Measurements from ENCODE around the gene CFHR1. TPM values are rescaled to one million over a fixed set of nuclear protein-coding genes. Genes with fewer than 3 reads are reported as not detected.
"Not testable (repeated sequence)": the region's sequence is repeated elsewhere in the genome, so short reads cannot be mapped to it uniquely, and the experiment has no call there.

Gene CFHR1
- not detected for total RNA-seq

DNA sequence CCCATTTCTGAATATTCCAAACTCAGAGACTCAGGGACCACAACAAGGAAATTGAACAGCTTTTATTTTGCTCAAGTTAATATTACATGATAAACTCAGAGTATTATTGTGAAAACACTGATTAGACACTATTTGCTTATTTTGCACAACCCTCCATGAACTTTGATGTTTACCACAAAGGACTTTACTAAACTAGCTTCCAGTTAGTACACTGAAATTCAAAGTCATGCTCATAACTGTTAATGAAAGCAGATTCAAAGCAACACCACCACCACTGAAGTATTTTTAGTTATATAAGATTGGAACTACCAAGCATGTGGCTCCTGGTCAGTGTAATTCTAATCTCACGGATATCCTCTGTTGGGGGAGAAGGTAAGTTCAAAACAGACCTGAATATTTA is at the start of gene CFHR1:
TSS of gene CFHR1 (plus strand) at position 201 of the 400 bp plus-strand sequence. CDS start at position 315, 114 bp downstream.
- H3K36me3 Mint-ChIP-seq (ENCODE audit: insufficient read depth in 2 of 2); H3K4me1 Mint-ChIP-seq (ENCODE audit: low read depth); DNase-seq: not testable (repeated sequence)

DNA sequence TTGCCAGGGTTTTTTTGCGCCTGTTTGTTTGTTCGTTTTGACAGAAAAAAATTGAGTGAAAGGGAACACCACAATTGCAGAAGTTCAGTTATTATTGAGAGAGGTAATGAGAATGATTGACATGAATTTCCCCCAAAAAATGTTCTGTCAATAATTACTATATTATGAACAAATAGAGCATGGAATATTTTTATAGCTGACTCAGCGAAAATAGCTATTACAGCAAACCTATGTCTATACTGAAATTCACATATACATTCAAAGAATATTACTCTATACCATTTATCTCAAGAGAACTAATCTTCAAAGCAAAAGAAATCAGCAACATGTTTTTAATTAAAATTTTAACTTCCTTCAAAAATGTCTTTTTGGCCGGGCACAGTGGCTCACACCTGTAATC is 49.7 kb upstream of the CFHR1 start:
- ATAC-seq (replicated peaks in 1 of 2); H3K4me3 Mint-ChIP-seq: not testable (repeated sequence)

More for the DNA sequence above, at the start of gene CFHR1:
- H3K27me3 Mint-ChIP-seq (ENCODE audit: low read depth); H3K9me3 Mint-ChIP-seq; ATAC-seq (replicated peaks in 1 of 2); H3K4me3 Mint-ChIP-seq; H3K27ac Mint-ChIP-seq: not testable (repeated sequence)

DNA sequence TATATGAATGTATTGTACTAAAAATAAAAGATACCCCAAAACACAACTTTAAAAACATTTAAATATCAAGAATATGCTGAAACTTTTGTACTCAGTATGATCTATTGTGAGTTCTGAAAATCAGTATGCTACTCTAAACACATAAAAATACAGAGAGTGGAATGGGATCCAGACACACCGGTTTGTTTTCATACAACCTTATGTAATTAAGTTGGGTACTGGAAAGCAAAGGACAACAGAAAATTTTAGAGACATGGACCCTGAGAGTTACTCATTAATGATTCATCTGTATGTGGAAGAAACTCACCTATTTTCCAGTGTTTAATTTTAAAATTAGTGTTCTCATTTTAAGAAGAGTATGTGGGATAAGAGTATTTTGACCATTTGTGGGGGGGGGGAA is 45.8 kb upstream of the CFHR1 start:
- Mint-ChIP-seq H3K4me3 (no peak overlapping the region), H3K36me3 (ENCODE audit: insufficient read depth in 2 of 2) (no peaks in the 10 kb centered on the region), H3K27me3 (ENCODE audit: low read depth) (no peaks in the 10 kb centered on the region), H3K4me1 (ENCODE audit: low read depth) (no peaks in the 10 kb centered on the region), H3K27ac (no peak overlapping the region), H3K9me3 (no peaks in the 10 kb centered on the region)
- DNase-seq (no peak), ATAC-seq (replicated peaks in 1 of 2) (no peak)

More for the DNA sequence above, 49.7 kb upstream of the CFHR1 start:
- H3K4me1 Mint-ChIP-seq (ENCODE audit: low read depth); H3K27ac Mint-ChIP-seq; H3K36me3 Mint-ChIP-seq (ENCODE audit: insufficient read depth in 2 of 2); H3K27me3 Mint-ChIP-seq (ENCODE audit: low read depth); H3K9me3 Mint-ChIP-seq; DNase-seq: not testable (repeated sequence)

DNA sequence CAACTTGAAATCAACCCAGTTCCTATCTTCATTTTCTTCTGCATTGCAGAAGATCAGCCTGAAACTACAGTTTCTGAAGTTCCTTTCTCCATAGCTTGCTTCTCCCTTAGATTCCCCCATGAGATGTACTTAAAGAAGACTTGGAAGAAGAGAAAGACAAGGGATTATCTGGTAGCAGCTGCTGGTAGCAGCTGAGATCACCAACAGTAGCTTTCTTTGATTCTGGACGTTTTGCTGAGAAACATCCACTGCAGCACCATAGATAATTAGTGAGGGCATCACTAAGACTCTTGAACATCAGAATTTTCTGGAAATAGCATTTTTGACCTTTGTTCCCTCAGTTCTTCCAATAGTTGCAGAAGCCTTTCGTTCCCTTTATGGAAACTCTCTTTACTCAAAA is 45.4 kb upstream of the CFHR1 start:
- DNase-seq (no peak), ATAC-seq (replicated peaks in 1 of 2) (no peak)
- Mint-ChIP-seq H3K27me3 (ENCODE audit: low read depth) (no peaks in the 10 kb centered on the region), H3K4me1 (ENCODE audit: low read depth) (no peaks in the 10 kb centered on the region), H3K36me3 (ENCODE audit: insufficient read depth in 2 of 2) (no peaks in the 10 kb centered on the region), H3K4me3 (no peak overlapping the region), H3K27ac (no peak overlapping the region), H3K9me3 (no peaks in the 10 kb centered on the region)

DNA sequence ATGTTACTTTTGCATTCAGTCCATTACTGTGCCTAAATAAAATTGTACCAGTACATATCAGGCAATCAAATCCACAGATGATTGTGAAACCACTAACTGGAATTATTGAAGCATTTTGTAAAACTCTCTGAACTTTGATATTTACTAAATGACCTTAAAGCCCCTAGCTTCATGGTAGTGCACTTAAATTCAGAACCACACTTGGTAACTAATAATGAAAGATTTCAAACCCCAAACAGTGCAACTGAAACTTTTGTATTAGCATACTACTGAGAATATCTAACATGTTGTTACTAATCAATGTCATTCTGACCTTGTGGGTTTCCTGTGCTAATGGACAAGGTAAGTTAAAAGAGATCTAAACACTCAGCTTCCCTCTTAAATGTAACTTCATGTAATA is 44.9 kb upstream of the CFHR1 start, which contains the start of gene CFHR3:
TSS of gene CFHR3 (plus strand) at position 238 of the 400 bp plus-strand sequence. CDS start at position 285, 47 bp downstream.
- ATAC-seq (replicated peaks in 1 of 2) (no peak), DNase-seq (no peak)
- H3K36me3 Mint-ChIP-seq (ENCODE audit: insufficient read depth in 2 of 2): no peaks in the 10 kb centered on the region
- no peaks in the 10 kb centered on the region for H3K9me3 Mint-ChIP-seq
- no peak within 1 kb of the TSS for H3K27ac Mint-ChIP-seq
- no peaks in the 10 kb centered on the region for H3K4me1 Mint-ChIP-seq (ENCODE audit: low read depth)
- H3K4me3 Mint-ChIP-seq: no peak within 1 kb of the TSS
- H3K27me3 Mint-ChIP-seq (ENCODE audit: low read depth): no peaks in the 10 kb centered on the region

DNA sequence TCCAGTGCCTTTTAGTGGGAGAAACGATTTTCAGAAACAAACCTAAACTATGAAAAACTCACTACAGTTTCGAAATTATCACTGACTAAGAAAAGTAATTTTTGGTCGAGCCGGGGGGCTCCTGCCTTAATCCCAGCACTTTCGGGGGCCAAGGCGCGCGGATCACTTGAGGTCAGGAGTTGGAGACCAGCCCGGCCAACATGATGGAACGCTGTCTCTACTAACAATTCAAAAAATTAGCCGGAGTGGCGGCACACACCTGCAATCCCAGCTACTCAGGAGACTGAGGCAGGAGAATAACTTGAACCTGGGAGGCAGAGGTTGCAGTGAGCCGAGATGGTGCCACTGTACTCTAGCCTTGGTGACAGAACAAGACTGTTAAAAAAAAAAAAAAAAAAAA is 41.9 kb upstream of the CFHR1 start:
- ATAC-seq (replicated peaks in 1 of 2) (no peak), DNase-seq (no peak)
- H3K4me1 Mint-ChIP-seq (ENCODE audit: low read depth): no peaks in the 10 kb centered on the region
- H3K27me3 Mint-ChIP-seq (ENCODE audit: low read depth): no peaks in the 10 kb centered on the region
- H3K36me3 Mint-ChIP-seq (ENCODE audit: insufficient read depth in 2 of 2): no peaks in the 10 kb centered on the region
- no peaks in the 10 kb centered on the region for H3K9me3 Mint-ChIP-seq
- no peak overlapping the region for H3K27ac Mint-ChIP-seq
- H3K4me3 Mint-ChIP-seq: no peak overlapping the region

DNA sequence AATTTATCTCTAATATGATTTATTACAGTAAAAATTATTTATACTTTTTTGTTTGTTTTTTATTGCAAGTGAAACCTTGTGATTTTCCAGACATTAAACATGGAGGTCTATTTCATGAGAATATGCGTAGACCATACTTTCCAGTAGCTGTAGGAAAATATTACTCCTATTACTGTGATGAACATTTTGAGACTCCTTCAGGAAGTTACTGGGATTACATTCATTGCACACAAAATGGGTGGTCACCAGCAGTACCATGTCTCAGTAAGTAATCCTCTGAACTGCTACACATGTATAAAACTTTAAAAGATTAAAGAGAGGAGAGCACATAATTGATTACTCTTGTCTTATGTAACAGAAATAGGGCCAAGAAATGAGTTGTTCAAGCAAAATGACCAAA is 40.4 kb upstream of the CFHR1 start:
- Mint-ChIP-seq H3K36me3 (ENCODE audit: insufficient read depth in 2 of 2) (no peaks in the 10 kb centered on the region), H3K27ac (no peak overlapping the region), H3K4me1 (ENCODE audit: low read depth) (no peaks in the 10 kb centered on the region), H3K9me3 (no peaks in the 10 kb centered on the region), H3K27me3 (ENCODE audit: low read depth) (no peaks in the 10 kb centered on the region), H3K4me3 (no peak overlapping the region)
- DNase-seq (no peak), ATAC-seq (replicated peaks in 1 of 2) (no peak)

DNA sequence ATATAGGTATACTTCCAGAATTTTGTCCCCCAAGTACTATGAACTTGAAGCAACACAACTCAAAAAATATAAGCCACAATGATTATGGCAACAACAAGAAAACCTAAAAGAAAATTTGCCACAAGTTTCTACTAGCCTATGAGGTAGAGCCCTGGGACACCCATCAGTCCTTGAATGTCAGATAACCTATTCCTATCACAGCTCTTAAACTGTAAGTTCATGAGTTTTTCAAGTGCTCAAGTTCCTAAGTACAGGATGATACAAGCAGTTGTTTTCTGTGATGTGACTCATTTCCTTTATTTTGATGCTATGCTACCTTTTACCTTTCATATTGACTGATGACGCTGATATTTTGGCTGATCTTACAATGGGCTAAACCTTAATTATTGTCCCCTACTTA is 28.3 kb upstream of the CFHR1 start:
- not testable (repeated sequence) for H3K4me3 Mint-ChIP-seq; DNase-seq; ATAC-seq (replicated peaks in 1 of 2); H3K9me3 Mint-ChIP-seq; H3K4me1 Mint-ChIP-seq (ENCODE audit: low read depth); H3K27me3 Mint-ChIP-seq (ENCODE audit: low read depth); H3K36me3 Mint-ChIP-seq (ENCODE audit: insufficient read depth in 2 of 2); H3K27ac Mint-ChIP-seq

DNA sequence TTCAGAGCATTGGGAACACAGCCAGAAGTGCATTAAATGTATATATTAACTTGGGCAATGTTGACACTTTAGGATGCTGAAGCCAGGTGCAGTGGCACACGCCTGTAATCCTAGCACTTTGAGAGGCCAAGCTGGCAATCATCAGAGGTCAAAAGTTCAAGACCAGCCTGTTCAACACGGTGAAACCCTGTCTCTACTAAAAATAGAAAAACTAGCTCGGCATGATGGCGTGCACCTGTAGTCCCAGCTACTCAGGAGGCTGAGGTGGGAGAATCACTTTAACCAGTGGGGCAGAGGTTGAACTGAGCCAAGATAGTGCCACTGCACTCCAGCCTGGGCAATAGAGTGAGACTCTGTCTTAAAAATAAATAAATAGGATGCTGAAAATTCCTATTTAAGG is 25.4 kb upstream of the CFHR1 start:
- not testable (repeated sequence) for H3K27ac Mint-ChIP-seq; DNase-seq; H3K36me3 Mint-ChIP-seq (ENCODE audit: insufficient read depth in 2 of 2); H3K4me1 Mint-ChIP-seq (ENCODE audit: low read depth); H3K4me3 Mint-ChIP-seq; ATAC-seq (replicated peaks in 1 of 2); H3K27me3 Mint-ChIP-seq (ENCODE audit: low read depth); H3K9me3 Mint-ChIP-seq

DNA sequence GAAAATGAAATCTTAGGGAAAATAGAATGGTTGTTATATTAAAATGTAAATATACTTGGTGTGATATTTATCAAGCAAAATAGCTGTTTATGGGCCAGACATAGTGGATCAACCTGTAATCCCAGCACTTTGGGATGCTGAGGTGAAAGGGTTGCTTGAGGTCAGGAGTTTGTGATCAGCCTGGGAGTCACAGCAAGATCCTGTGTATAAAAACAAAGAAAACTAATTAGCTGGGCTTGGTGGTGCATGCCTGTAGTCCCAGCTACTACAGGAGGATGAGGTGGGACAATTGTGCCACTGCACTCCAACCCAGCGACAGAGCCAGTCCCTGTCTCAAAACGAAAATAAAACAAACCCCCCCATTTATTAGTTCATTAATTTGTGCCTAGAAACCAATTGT is 21.6 kb upstream of the CFHR1 start:
- Mint-ChIP-seq H3K36me3 (ENCODE audit: insufficient read depth in 2 of 2) (no peaks in the 10 kb centered on the region), H3K27me3 (ENCODE audit: low read depth) (no peaks in the 10 kb centered on the region), H3K4me1 (ENCODE audit: low read depth) (no peaks in the 10 kb centered on the region), H3K9me3 (peaks cover 0 to 6% of the 10 kb centered on the region in 2 donors), H3K27ac (no peak overlapping the region), H3K4me3 (no peak overlapping the region)
- DNase-seq (no peak), ATAC-seq (replicated peaks in 1 of 2) (no peak)

DNA sequence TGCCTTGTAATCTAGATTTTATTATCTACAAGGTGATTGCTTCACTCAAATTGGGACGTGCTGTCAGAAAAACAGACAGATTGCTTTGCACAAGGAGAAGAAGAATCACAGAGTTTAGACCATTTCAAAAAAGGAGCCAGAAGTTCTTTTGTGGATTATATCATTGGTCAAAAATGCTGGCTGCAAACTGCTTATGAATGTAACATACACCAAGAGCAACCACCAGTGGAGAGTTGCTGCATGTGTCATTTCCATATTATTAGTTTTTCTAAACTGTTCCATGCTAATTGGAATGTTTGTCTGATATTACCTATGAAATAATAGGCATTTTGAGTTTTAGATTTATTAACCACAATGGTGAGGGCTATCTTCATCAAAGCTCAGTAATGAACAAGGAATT is 17.6 kb upstream of the CFHR1 start:
- not testable (repeated sequence) for ATAC-seq (replicated peaks in 1 of 2); H3K9me3 Mint-ChIP-seq; H3K27me3 Mint-ChIP-seq (ENCODE audit: low read depth); H3K4me3 Mint-ChIP-seq; DNase-seq; H3K27ac Mint-ChIP-seq; H3K36me3 Mint-ChIP-seq (ENCODE audit: insufficient read depth in 2 of 2); H3K4me1 Mint-ChIP-seq (ENCODE audit: low read depth)

DNA sequence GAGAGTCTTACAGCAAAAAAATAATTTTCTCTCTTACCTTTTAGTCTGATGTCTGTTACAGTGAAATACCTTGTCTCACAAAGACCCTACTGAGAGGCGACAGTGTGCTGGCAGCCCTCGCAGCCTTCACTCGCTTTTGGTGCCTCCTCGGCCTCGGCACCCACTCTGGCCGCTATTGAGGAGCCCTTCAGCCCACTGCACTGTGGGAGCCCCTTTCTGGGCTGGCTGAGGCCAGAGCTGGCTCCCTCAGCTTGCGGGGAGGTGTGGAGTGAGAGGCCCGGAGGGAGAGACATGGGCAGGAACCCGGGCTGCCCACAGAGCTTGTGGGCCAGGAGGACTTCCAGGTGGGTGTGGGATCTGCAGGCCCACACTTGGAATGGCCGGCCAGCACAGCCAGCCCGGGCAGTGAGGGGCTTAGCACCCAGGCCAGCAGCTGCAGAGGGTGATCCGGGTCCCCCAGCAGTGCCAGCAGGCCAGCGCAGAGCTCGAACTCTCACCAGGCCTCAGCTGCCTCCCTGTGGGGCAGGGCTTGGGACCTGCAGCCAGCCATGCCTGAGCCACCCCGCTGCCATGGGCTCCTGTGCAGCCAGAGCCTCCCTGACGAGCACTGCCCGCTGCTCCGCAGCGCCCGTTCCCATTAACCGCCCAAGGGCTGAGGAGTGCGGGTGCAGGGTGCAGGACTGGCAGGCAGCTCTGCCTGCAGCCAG is 10.8 kb upstream of the CFHR1 start:
- no peak overlapping the region for H3K4me3 Mint-ChIP-seq
- H3K4me1 Mint-ChIP-seq (ENCODE audit: low read depth): no peaks in the 10 kb centered on the region
- no peak for ATAC-seq (replicated peaks in 1 of 2)
- peaks cover 0 to 3% of the 10 kb centered on the region in 2 donors for H3K9me3 Mint-ChIP-seq
- DNase-seq: no peak
- no peaks in the 10 kb centered on the region for H3K27me3 Mint-ChIP-seq (ENCODE audit: low read depth)
- no peaks in the 10 kb centered on the region for H3K36me3 Mint-ChIP-seq (ENCODE audit: insufficient read depth in 2 of 2)
- no peak overlapping the region for H3K27ac Mint-ChIP-seq

DNA sequence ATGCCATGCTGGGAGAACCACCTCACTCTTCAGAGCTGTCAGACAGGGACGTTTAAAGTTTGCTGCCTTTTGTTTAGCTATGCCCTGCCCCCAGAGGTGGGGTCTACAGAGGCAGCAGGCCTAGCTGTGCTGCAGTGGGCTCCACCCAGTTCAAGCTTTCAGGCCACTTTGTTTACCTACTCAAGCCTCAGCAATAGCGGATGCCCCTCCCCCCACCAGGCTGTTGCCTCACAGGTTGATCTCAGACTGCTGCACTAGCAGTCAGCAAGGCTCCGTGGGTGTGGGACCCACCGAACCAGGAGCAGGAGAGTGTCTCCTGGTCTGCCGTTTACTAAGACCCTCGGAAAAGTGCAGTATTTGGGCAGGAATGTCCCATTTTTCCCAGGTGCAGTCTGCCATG is 2.1 kb upstream of the CFHR1 start:
- not testable (repeated sequence) for H3K9me3 Mint-ChIP-seq; H3K4me1 Mint-ChIP-seq (ENCODE audit: low read depth); ATAC-seq (replicated peaks in 1 of 2); DNase-seq; H3K27me3 Mint-ChIP-seq (ENCODE audit: low read depth); H3K36me3 Mint-ChIP-seq (ENCODE audit: insufficient read depth in 2 of 2); H3K4me3 Mint-ChIP-seq; H3K27ac Mint-ChIP-seq

DNA sequence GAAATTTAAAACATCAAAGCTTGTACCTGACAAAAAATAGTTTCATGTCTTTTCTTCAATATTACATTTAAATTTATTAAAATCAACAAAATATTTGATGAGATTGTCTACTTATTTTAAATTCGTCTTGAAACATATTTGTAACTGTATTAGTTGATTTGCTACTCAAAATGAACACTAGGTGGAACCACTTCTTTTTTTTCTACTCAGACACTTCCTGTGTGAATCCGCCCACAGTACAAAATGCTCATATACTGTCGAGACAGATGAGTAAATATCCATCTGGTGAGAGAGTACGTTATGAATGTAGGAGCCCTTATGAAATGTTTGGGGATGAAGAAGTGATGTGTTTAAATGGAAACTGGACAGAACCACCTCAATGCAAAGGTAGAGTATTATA is 8.3 kb downstream of the CFHR1 start:
- H3K27me3 Mint-ChIP-seq (ENCODE audit: low read depth); H3K4me1 Mint-ChIP-seq (ENCODE audit: low read depth); H3K27ac Mint-ChIP-seq; H3K36me3 Mint-ChIP-seq (ENCODE audit: insufficient read depth in 2 of 2); H3K9me3 Mint-ChIP-seq; DNase-seq: not testable (repeated sequence)
- H3K4me3 Mint-ChIP-seq: peak overlapping the region in 1 of 2 donors; percentile 12
- ATAC-seq (replicated peaks in 1 of 2): peak; percentile 66 to 73

Measured in activated T-cell treated with anti-CD3 and anti-CD28 coated beads, Interleukin-2, amount 50 U/mL, for 72 hours (primary cell).